Ishikawa (cell line): Measurements from ENCODE around the gene PIGP.

ENCODE experiments used
- CREB1 ChIP-seq: IDR thresholded peaks from 2 replicates; pipeline ENCODE4 v1.6.1; 2012; ENCODE audit warnings: low read depth
- EP300 ChIP-seq: IDR thresholded peaks from 2 replicates; pipeline ENCODE4 v1.6.1; 2012; ENCODE audit warnings: borderline replicate concordance
- RAD21 ChIP-seq: IDR thresholded peaks from 2 replicates; pipeline ENCODE4 v1.6.1; 2012; ENCODE audit warnings: low read depth
- TAF1 ChIP-seq: IDR thresholded peaks from 2 replicates; pipeline ENCODE4 v1.6.1; 2012; ENCODE audit warnings: low read depth, mild to moderate bottlenecking
- YY1 ChIP-seq: IDR thresholded peaks from 2 replicates; pipeline ENCODE4 v1.6.1; 2012; ENCODE audit warnings: low read depth
- TF ChIP-seq, protein P1 (sequence below): IDR thresholded peaks from 2 replicates; pipeline ENCODE4 v1.6.1; 2012

DNA sequence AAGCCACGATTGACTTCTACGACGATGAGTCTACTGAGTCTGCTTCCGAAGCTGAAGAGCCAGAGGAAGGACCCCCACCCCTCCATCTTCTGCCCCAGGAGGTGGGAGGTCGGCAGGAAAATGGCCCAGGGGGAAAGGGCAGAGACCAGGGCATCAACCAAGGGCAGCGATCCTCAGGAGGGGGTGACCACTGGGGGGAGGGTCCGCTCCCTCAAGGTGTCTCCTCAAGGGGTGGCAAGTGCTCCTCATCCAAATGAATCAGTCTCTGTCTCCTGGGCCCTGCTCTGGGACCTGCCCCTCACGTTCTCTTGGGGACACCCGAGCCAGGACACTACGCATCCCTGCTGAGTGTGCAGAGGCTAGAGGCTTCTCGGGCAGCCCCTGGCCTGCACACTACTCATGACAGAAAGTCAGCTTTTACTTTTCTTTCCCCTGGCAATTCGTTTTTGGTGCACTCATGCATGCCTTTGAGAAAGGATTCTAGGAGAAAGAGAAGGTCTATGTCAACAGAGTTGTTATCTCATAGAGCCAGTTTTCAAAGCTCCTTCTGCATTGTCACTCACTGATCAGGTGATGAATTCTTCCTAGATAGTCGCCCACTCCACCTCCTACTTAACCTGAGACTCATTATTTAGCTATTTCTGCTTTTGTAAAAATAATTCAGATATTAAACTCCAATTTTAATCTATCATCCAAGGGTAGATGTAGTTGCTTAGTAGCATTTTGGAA is 54.8 kb downstream of the PIGP start:
- TF ChIP-seq, protein P1, sequence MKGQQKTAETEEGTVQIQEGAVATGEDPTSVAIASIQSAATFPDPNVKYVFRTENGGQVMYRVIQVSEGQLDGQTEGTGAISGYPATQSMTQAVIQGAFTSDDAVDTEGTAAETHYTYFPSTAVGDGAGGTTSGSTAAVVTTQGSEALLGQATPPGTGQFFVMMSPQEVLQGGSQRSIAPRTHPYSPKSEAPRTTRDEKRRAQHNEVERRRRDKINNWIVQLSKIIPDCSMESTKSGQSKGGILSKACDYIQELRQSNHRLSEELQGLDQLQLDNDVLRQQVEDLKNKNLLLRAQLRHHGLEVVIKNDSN = no peak
- TF ChIP-seq RAD21 (no peak), TAF1 (no peak), EP300 (no peak), YY1 (no peak), CREB1 (no peak)
